DMS153 treated with DMSO at 0.1 percent for 48 hours (cell line): Measurements from ENCODE around the gene TP53I3.
"Not testable (repeated sequence)": the region's sequence is repeated elsewhere in the genome, so short reads cannot be mapped to it uniquely, and the experiment has no call there.

Experiments used
- DNase-seq: peaks from one replicate; lab custom pipeline; 2025; ENCODE audit not compliant: unreplicated experiment; lab: John Stamatoyannopoulos, UW

TP53I3 gene

DNA sequence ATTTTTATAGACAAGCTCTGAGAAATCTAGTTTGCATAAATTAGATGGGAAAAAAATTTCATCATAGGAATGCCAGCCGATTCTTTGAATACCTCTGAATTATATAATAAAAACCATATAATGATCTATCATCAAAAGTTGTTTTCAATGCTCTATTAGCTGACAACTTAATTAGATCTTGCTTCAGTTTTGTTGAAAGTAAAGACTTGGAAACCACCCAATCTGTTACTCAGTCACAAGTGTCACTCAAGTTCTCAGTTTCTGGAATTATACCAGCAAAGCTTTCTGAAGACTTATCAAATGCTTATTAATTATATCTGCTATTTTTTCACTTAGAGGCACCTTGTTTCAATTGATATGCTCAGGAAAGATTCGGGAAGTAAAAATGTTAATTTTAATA, 17.4 kb upstream of the TP53I3 start:
- no peak for DNase-seq

GRCh38 chr2:24100732-24101131, 16.1 kb upstream of the TP53I3 start:
- DNase-seq, result not testable (repeated sequence)

- not testable (repeated sequence) for DNase-seq
Observed at GRCh38 chr2:24095171-24095677, 10.6 kb upstream of the TP53I3 start.

DNA sequence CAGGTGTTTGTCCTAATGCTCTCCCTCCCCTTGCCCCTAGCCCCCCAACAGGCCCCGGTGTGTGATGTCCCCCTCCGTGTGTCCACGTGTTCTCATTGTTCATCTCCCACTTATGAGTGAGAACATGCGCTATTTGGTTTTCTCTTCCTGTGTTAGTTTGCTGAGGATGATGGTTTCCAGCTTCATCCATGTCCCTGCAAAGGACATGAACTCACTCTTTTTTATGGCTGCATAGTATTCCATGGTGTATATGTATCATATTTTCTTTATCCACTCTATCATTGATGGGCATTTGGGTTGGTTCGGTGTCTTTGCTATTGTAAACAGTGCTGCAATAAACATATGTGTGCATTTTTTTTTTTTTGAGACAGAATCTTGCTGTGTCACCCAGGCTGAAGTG, 8.6 kb upstream of the TP53I3 start:
- not testable (repeated sequence) for DNase-seq

DNA sequence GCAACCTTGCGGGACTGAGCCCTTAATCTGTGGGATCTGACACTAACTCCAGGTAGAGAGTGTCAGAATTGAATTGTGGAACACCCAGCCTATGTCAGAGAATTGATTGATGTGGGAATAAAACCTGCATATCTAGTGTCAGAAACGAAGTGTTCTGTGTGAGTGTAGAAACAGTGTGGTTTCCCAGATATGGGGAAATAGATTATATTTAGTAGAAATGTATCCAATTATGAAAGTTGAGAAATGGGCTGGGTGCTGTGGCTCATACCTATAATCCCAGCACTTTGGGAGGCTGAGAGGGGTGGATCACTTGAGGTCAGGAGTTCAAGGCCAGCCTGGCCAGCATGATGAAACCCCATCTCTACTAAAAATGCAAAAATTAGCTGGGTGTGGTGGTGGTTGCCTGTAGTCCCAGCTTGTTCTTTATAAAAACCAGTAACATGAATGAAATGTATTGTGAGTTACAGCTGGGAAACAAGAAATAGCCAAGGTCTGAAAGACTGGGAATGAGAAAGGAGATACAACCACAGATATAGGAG, 4.3 kb upstream of the TP53I3 start:
- DNase-seq, result no peak

- DNase-seq, result no peak
Observed at GRCh38 chr2:24087032-24087431, 2.4 kb upstream of the TP53I3 start.

- DNase-seq, result no peak
Observed at GRCh38 chr2:24086241-24086640, 1.6 kb upstream of the TP53I3 start.

DNA sequence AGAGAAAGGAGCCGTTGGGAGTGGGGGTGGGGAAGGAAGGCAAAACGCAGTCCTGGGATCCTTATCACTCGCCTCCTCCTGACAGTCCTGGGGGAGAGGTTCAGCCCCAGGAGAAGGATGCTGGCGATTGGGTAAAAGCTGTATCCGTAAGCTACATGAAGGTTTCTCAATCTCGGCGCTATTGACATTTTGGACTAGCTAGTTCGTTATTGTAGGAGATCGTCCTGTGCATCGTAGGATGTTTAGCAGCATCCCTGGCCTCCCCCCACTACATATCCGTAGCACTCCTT, 511 bp upstream of the TP53I3 start:
- no peak for DNase-seq

GRCh38 chr2:24083567-24084385, 858 bp downstream of the TP53I3 start:
- DNase-seq, result peak; percentile 71

DNA sequence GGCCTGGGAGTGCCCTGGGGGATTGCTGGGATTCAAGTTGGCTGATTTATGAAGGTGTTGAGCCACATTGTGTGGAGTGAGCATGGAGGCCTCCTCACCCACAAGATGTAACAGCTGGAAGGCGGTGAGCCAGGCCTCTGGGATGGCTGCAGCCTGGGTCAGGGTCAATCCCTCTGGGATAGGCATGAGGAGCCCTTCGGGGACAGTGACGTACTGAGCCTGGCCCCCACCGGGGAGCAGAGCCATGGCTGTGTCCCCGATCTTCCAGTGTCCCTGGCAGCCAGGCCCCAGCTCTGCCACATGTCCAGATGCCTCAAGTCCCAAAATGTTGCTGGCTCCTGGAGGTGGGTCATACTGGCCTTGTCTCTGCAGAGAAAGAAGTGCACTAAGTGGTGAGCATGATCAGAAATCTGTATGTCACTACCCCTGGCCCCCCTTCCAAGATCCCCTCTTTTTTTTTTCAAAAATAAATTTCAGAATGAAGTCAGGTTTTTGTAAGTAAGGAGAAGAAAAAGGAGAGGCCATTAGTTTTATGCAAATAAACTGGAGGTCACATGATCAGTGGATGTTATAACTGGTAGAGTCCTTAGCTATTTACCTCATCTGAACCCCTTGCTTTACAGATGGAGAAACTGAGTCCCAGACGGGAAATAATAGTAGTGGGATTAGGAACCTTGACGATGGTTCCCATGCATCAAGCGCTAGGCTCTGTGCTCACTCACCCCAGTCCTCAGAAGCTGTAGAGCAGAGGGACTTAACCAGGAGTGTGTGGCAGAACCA, 1.7 kb downstream of the TP53I3 start:
- DNase-seq, result no peak

- DNase-seq, result no peak
Observed at GRCh38 chr2:24080701-24081100, 3.9 kb downstream of the TP53I3 start.

GRCh38 chr2:24077879-24078278, 6.8 kb downstream of the TP53I3 start:
- DNase-seq, result no peak

DNA sequence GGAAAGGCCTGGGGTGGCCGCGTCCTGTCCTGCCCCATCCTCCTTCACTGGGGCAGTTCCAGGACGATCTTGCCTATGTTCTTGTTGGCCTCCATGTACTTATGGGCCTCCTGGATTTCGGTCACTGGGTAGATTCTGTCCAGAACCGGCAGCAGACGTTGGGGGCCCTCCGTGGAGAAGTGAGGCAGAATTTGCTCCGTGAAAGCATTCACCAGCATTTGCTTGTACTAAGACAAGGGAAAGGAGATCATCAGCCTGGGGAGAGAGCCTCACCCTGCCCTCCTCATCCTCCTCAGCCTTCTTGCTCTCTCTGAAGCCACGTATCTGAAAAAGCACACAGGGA, 7.1 kb downstream of the TP53I3 start:
- no peak for DNase-seq

DNA sequence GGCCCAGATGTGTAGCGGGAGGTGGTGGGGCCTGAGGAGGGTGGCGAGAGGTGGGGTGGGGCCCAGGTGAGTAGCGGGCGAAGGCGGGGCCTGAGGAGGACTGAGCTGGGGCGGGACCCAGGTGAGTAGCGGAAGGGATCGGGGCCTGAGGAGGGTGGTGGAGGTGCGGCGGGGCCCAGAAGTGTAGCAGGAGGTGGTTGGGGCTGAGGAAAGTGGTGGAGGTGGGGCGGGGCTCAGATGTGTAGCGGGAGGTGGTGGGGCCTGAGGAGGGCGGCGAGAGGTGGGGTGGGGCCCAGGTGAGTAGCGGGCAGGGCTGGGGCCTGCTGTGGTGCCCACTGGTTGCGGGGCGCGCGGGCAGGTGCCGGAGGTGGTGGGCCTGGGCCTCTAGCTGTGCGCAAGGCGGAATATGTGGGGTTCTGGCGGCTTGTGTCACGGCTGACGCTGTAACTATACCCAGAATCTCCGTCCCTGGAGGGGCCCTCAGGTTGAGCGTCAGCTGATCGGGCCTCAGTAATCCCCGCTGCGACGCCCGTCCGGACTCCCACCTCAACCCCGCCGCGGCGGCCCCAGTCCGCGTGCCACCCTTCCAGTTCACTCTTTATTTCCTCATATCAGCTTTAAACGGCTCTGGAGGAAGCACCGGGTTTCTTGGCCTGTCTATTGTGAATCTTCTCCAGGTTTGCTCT, 7.6 kb downstream of the TP53I3 start:
- no peak for DNase-seq

- DNase-seq, result peak; percentile 98
Observed at GRCh38 chr2:24075915-24076848, 8.5 kb downstream of the TP53I3 start, which contains the start of gene SF3B6. Gene SF3B6 (minus strand): TSS chr2:24076326. CDS start chr2:24076229, 97 bp downstream.

DNA sequence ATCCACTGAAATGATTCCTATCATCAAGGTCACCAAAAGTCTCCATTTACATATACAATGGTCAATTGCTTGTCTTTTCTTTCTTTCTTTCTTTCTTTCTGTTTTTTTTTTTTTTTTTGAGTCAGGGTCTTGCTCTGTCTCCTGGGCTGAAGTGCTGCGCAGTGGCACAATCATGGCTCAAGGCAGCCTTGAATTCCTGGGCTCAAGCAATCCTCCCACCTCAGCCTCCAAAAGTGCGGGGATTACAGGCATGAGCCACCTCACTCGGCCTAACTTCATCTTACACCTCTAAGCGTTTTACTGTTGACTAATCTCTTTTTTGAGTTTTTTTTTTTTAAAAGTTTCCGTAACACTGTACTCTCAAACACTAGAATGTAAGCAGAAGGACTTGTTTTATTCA, 9.4 kb downstream of the TP53I3 start:
- no peak for DNase-seq

- no peak for DNase-seq
Observed at GRCh38 chr2:24073816-24074215, 10.8 kb downstream of the TP53I3 start.

DNA sequence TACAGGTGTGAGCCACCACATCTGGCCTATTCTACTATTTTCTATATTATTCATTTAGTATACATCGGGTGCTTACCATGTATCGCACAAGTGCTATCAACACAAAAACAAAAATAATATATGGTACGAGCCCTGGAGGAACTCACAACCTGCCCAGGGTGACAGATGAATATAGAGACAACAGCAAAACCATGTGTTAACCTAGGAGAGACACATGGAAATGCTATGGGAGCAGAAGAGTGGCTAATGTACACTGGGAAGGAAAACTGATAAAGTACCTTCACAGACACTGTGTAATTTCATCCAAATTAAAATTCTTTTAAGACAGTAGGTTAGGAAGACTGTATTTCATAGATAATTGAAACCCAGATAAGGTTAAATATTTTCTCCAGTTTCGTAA, 12.4 kb downstream of the TP53I3 start:
- no peak for DNase-seq

DNA sequence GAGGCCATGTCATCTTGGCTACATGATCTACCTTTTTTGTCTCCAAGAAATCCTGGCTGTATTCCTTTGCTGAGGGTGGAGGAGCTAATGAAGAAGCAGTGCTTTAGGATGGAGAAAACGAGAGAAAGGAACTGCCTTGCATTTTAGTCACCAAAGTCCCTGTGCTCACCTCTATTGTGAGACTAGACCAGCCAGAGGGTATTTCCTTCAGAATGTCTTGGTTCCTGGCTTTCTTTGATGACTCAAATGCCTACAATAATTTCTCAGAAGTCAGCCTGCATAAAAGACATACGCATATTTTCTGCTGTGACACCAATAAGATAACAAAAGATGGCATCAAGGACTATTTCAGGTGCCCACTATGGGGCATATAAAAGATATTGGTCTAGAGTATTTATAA, 19.3 kb downstream of the TP53I3 start:
- DNase-seq, result no peak

DNA sequence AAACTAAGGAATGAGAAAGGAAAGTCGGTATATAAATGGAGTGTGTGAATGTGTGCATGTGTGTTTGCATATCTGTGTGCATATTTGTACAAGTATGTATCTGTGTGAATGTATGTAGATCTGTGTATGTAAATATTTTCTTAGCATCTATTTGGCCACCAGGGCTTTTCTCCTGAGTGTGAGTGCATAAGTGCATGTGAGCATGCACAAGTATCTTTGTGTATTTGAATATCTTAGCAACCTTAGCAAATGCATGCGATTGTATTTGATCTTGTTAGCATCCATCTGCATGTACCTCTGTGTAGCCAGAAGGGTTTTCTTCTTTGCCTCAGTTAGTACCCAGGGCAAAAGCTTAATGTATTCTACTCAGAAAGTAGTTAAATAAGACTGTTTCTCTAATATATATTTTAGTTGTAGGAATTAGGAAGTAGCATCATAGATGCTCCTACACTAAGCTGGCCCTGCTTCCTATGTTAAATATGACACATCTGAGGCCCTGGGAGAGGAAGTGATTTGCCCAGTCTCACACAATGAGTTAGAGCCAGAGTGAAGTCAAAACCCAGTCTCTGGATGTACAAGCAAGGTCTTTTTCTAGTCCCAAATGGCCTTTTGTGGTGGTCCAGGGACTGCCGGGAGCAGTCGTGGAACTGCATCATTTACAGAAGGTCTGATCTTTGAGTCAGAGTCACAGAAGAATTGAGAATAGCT, 25.9 kb downstream of the TP53I3 start:
- no peak for DNase-seq
